RWPE1 (cell line): ENCODE measurements around the gene HDAC11.

Experiments used
- CTCF ChIA-PET: fragments of 350-600 bp; sonication (Branson Sonifier 250); formaldehyde crosslinking; extraction: SDS; loops from one replicate; lab custom pipeline; 2021; lab: Yijun Ruan, JAX
- POLR2A ChIA-PET: fragments of 400-600 bp; formaldehyde crosslinking; extraction: SDS; loops from one replicate; lab custom pipeline; 2020; ENCODE audit warnings: antibody characterized with exemption; ENCODE audit not compliant: low non-redundant PET; lab: Yijun Ruan, JAX
- DNase-seq: peaks from one replicate; pipeline ENCODE4 v3.0.0; 2012; ENCODE audit warnings: low spot score
- H3K27ac ChIP-seq: fragments of 450-650 bp; 2 replicates; pipeline ENCODE4 v1.5.1; 2017
- TF ChIP-seq, protein P1 (sequence below): fragments of 450-650 bp; conservative IDR thresholded peaks from 2 replicates; pipeline ENCODE4 v1.5.1; 2017; ENCODE audit warnings: low read depth, mild to moderate bottlenecking

Gene HDAC11

GRCh38 chr3:13501958-13502790 is 22.1 kb downstream of the HDAC11 start:
- TF ChIP-seq, protein P1, sequence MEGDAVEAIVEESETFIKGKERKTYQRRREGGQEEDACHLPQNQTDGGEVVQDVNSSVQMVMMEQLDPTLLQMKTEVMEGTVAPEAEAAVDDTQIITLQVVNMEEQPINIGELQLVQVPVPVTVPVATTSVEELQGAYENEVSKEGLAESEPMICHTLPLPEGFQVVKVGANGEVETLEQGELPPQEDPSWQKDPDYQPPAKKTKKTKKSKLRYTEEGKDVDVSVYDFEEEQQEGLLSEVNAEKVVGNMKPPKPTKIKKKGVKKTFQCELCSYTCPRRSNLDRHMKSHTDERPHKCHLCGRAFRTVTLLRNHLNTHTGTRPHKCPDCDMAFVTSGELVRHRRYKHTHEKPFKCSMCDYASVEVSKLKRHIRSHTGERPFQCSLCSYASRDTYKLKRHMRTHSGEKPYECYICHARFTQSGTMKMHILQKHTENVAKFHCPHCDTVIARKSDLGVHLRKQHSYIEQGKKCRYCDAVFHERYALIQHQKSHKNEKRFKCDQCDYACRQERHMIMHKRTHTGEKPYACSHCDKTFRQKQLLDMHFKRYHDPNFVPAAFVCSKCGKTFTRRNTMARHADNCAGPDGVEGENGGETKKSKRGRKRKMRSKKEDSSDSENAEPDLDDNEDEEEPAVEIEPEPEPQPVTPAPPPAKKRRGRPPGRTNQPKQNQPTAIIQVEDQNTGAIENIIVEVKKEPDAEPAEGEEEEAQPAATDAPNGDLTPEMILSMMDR, result no peak
- peak overlapping the region; percentile 91 for H3K27ac ChIP-seq
- ChIA-PET POLR2A (no interaction called here), CTCF (no interaction called here)
- no peak for DNase-seq

GRCh38 chr3:13502791-13503060 is 22.6 kb downstream of the HDAC11 start:
- TF ChIP-seq, protein P1, result no peak
- no peak for DNase-seq
- POLR2A ChIA-PET, result no interaction called here
- CTCF ChIA-PET, result no interaction called here
- peak overlapping the region; percentile 91 for H3K27ac ChIP-seq

DNA sequence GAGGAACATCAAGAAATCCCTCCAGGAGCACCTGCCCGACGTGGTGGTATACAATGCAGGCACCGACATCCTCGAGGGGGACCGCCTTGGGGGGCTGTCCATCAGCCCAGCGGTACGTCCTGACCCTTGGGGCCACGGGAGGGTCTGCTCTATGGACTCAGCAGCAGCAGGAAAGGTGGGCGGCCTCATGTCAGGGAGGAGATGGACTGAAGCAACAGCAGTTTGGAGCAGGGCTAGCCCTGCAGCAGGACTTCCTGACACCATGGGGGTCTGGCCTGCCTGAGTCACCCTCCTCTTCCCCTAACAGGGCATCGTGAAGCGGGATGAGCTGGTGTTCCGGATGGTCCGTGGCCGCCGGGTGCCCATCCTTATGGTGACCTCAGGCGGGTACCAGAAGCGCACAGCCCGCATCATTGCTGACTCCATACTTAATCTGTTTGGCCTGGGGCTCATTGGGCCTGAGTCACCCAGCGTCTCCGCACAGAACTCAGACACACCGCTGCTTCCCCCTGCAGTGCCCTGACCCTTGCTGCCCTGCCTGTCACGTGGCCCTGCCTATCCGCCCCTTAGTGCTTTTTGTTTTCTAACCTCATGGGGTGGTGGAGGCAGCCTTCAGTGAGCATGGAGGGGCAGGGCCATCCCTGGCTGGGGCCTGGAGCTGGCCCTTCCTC is 24.2 kb downstream of the HDAC11 start:
- TF ChIP-seq, protein P1, result no peak

DNA sequence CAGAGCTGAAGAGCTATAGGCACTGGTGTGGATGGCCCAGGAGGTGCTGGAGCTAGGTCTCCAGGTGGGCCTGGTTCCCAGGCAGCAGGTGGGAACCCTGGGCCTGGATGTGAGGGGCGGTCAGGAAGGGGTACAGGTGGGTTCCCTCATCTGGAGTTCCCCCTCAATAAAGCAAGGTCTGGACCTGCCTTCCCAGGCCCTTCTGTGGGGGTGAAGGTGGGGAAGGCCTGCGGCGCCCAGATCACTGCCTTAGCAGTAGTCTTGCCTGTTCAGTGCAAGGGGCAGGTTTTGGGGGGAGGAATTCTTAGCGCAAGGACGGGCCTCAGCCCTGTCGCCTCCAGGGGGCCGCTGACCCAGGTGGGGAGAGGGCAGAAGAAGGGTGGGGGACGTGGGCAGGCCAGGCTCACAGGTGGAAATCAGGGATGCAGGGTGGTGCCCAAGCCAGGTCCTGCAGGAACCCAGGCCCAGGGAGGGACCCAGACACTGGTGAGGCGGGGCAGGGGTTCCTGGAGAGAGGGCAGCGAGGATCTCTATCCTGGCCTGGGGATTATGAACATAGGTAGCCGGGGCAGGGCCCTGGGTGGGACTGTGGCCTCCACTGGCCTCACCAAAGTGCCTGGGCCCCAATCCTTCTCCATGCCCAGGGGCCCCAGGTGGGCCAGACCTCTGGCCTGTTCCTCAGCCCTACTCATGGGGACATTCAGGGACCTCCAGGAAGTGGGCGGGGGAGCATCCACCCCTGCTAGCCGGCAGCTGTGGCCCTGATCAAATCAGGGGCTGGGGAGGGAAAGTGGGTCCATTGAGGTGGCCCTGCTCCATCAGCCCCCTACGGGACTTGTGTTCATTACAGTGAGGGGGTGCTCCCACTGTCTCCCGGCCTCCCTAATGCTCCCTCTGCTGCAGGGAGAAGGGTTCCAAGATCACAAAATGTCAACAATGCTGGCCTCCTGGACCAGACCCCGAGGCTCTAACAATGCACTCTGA is 25.3 kb downstream of the HDAC11 start:
- TF ChIP-seq, protein P1, result no peak
- peak overlapping the region; percentile 91 for H3K27ac ChIP-seq
- no peak for DNase-seq
- POLR2A ChIA-PET, result no interaction called here
- CTCF ChIA-PET, result interaction anchor here (1.1 kb wide), 1 partner anchor 10 kb away, joined by 5 read pairs; no protein-coding TSS in a partner anchor

More for the DNA sequence above, 24.2 kb downstream of the HDAC11 start:
- ChIA-PET POLR2A (no interaction called here), CTCF (no interaction called here)
- peak overlapping the region; percentile 91 for H3K27ac ChIP-seq
- peak; percentile 57 for DNase-seq

- no peak for DNase-seq
- TF ChIP-seq, protein P1, result no peak
- POLR2A ChIA-PET, result no interaction called here
- H3K27ac ChIP-seq, result peak overlapping the region; percentile 91
- CTCF ChIA-PET, result interaction anchor here (0.6 to 1.1 kb wide), 2 partner anchors 11 to 816 kb away, joined by 3 to 5 read pairs; no protein-coding TSS in a partner anchor
These were observed 26.1 kb downstream of the HDAC11 start for GRCh38 chr3:13506239-13506638.

DNA sequence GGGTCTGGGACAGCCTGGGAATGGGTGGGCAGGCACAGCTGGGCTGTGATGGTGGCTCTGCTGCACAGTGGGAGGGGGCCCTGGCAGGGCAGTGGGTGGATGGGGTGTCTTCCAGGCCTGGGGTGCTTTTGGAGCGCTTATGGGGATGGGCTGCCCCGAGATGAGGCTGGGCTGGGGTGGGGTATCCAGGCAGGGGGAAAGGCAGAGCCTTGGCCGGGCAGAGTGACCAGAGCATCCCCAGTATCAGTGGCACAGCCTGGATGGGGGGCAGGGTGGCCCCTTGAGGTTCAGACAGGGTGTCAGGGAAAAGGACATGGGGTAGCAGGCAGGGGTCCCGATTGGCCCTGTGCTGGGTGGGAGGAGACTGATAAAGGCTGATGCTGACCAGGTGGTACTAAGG is 26.6 kb downstream of the HDAC11 start:
- POLR2A ChIA-PET, result no interaction called here
- TF ChIP-seq, protein P1, result no peak
- DNase-seq, result no peak
- CTCF ChIA-PET, result interaction anchor here (0.6 to 1.1 kb wide), 2 partner anchors 11 to 817 kb away, joined by 3 to 5 read pairs; no protein-coding TSS in a partner anchor
- peak overlapping the region; percentile 91 for H3K27ac ChIP-seq
